Measurements from ENCODE around the gene STOM. TPM values are rescaled to one million over a fixed set of nuclear protein-coding genes. Genes with fewer than 3 reads are reported as not detected.

The STOM gene
- total RNA-seq, 1 experiment from 2014 or later, result 72.4 TPM

- POLR2A ChIA-PET (ENCODE audit: low non-redundant PET), result no interaction called here
- Histone ChIP-seq H3K9me3 (ENCODE audit: low read depth, low read length, poor library complexity, severe bottlenecking) (no peaks in the 10 kb centered on the region), H3K36me3 (ENCODE audit: insufficient read depth, low read length, poor library complexity, severe bottlenecking) (peaks cover 23% of the 10 kb centered on the region), H3K27ac (ENCODE audit: low read depth, low read length, poor library complexity, severe bottlenecking) (no peak overlapping the region), H3K27me3 (replicated peaks; ENCODE audit: insufficient read depth, low read depth, low read length, poor library complexity) (no peaks in the 10 kb centered on the region), H3K4me1 (ENCODE audit: insufficient read depth, low read length, poor library complexity, severe bottlenecking) (peaks cover 48% of the 10 kb centered on the region), H3K4me3 (ENCODE audit: low read depth, low read length, poor library complexity, severe bottlenecking) (no peak overlapping the region)
- no peak for DNase-seq (ENCODE audit: low spot score)
- CTCF ChIA-PET, result no interaction called here
- BruUV-seq (replicated peaks), result no TSS peak
- intact Hi-C loops (cut with micrococcal nuclease; ENCODE audit: unreplicated experiment), result no loop called here
- TF ChIP-seq CTCF (conservative IDR thresholded peaks at IDR 0.05; ENCODE audit: low read depth, low read length), result no peak
- no peak for TF ChIP-seq EZH2 (IDR thresholded peaks at IDR 0.05; ENCODE audit: borderline replicate concordance, low read depth, low read length, poor library complexity, severe bottlenecking)
These were observed 13.0 kb downstream of the STOM start for GRCh38 chr9:121357011-121357410.

GRCh38 chr9:121354762-121355161 lies 15.3 kb downstream of the STOM start:
- intact Hi-C loops (cut with micrococcal nuclease; ENCODE audit: unreplicated experiment), result no loop called here
- POLR2A ChIA-PET (ENCODE audit: low non-redundant PET), result no interaction called here

GRCh38 chr9:121354141-121354540 lies 15.9 kb downstream of the STOM start:
- Histone ChIP-seq H3K27me3 (replicated peaks; ENCODE audit: insufficient read depth, low read depth, low read length, poor library complexity) (no peaks in the 10 kb centered on the region), H3K9me3 (ENCODE audit: low read depth, low read length, poor library complexity, severe bottlenecking) (no peaks in the 10 kb centered on the region), H3K36me3 (ENCODE audit: insufficient read depth, low read length, poor library complexity, severe bottlenecking) (peaks cover 24% of the 10 kb centered on the region), H3K4me3 (ENCODE audit: low read depth, low read length, poor library complexity, severe bottlenecking) (no peak overlapping the region), H3K27ac (ENCODE audit: low read depth, low read length, poor library complexity, severe bottlenecking) (peak overlapping the region; percentile 12), H3K4me1 (ENCODE audit: insufficient read depth, low read length, poor library complexity, severe bottlenecking) (peaks cover 50% of the 10 kb centered on the region)
- CTCF ChIA-PET, result no interaction called here
- no peak for DNase-seq (ENCODE audit: low spot score)
- POLR2A ChIA-PET (ENCODE audit: low non-redundant PET), result no interaction called here
- no peak for TF ChIP-seq EZH2 (IDR thresholded peaks at IDR 0.05; ENCODE audit: borderline replicate concordance, low read depth, low read length, poor library complexity, severe bottlenecking)
- no peak for TF ChIP-seq CTCF (conservative IDR thresholded peaks at IDR 0.05; ENCODE audit: low read depth, low read length)
- intact Hi-C loops (cut with micrococcal nuclease; ENCODE audit: unreplicated experiment), result no loop called here
- BruUV-seq (replicated peaks), result no TSS peak

More at GRCh38 chr9:121354762-121355161, 15.3 kb downstream of the STOM start:
- no peaks in the 10 kb centered on the region for H3K27me3 ChIP-seq (replicated peaks; ENCODE audit: insufficient read depth, low read depth, low read length, poor library complexity)
- peaks cover 50% of the 10 kb centered on the region for H3K4me1 ChIP-seq (ENCODE audit: insufficient read depth, low read length, poor library complexity, severe bottlenecking)
- TF ChIP-seq EZH2 (IDR thresholded peaks at IDR 0.05; ENCODE audit: borderline replicate concordance, low read depth, low read length, poor library complexity, severe bottlenecking) (no peak), CTCF (conservative IDR thresholded peaks at IDR 0.05; ENCODE audit: low read depth, low read length) (no peak)
- DNase-seq (ENCODE audit: low spot score), result no peak
- CTCF ChIA-PET, result no interaction called here
- H3K36me3 ChIP-seq (ENCODE audit: insufficient read depth, low read length, poor library complexity, severe bottlenecking), result peaks cover 24% of the 10 kb centered on the region
- no peak overlapping the region for H3K27ac ChIP-seq (ENCODE audit: low read depth, low read length, poor library complexity, severe bottlenecking)
- no peaks in the 10 kb centered on the region for H3K9me3 ChIP-seq (ENCODE audit: low read depth, low read length, poor library complexity, severe bottlenecking)
- BruUV-seq (replicated peaks), result no TSS peak
- no peak overlapping the region for H3K4me3 ChIP-seq (ENCODE audit: low read depth, low read length, poor library complexity, severe bottlenecking)

Measured in A673 (cell line).